HL-60/S4 treated with phorbol 12-myristate 13-acetate at 8.2 ng/mL for 4 days and 3 days (cell line): ENCODE results near the gene MRPL58.
"Not testable (repeated sequence)": the region's sequence is repeated elsewhere in the genome, so short reads cannot be mapped to it uniquely, and the experiment has no call there.

Experiments
- in situ Hi-C: fragments of 300-500 bp; cut with MboI; formaldehyde crosslinking; loops from 2 replicates; pipeline ENCODE4 v1.15.0; 2022; ENCODE audit warnings: low sequenced_read_pairs

Gene MRPL58

GRCh38 chr17:75012096-75012345 lies 449 bp upstream of the MRPL58 start:
- in situ Hi-C loops, result no loop called here

GRCh38 chr17:75013092-75013559 lies 656 bp downstream of the MRPL58 start:
- in situ Hi-C loops, result no loop called here

- in situ Hi-C loops, result no loop called here
These were observed 6.7 kb downstream of the MRPL58 start for GRCh38 chr17:75019146-75019545.

- in situ Hi-C loops, result no loop called here
These were observed 7.2 kb downstream of the MRPL58 start for GRCh38 chr17:75019710-75020109.

- in situ Hi-C loops, result no loop called here
These were observed 8.1 kb downstream of the MRPL58 start for GRCh38 chr17:75020331-75021110.

- in situ Hi-C loops, result no loop called here
These were observed 12.4 kb downstream of the MRPL58 start for GRCh38 chr17:75024686-75025397.

GRCh38 chr17:75025398-75025734 lies 12.9 kb downstream of the MRPL58 start:
- in situ Hi-C loops, result not testable (repeated sequence)

GRCh38 chr17:75026650-75027049 lies 14.2 kb downstream of the MRPL58 start:
- in situ Hi-C loops, result not testable (repeated sequence)

GRCh38 chr17:75030161-75030560 lies 17.7 kb downstream of the MRPL58 start:
- in situ Hi-C loops, result no loop called here

- in situ Hi-C loops, result no loop called here
These were observed 19.7 kb downstream of the MRPL58 start for GRCh38 chr17:75031972-75032719.

- in situ Hi-C loops, result no loop called here
These were observed 20.3 kb downstream of the MRPL58 start for GRCh38 chr17:75032720-75033280.

- in situ Hi-C loops, result no loop called here
These were observed 21.1 kb downstream of the MRPL58 start for GRCh38 chr17:75033346-75034235.

- in situ Hi-C loops, result no loop called here
These were observed 21.9 kb downstream of the MRPL58 start for GRCh38 chr17:75034236-75034908.

GRCh38 chr17:75036643-75037268 lies 24.3 kb downstream of the MRPL58 start:
- in situ Hi-C loops, result no loop called here

- in situ Hi-C loops, result no loop called here
These were observed 26.8 kb downstream of the MRPL58 start for GRCh38 chr17:75039238-75039637.

- in situ Hi-C loops, result no loop called here
These were observed 29.3 kb downstream of the MRPL58 start for GRCh38 chr17:75041656-75042280.

GRCh38 chr17:75043789-75044188 lies 31.3 kb downstream of the MRPL58 start:
- in situ Hi-C loops, result not testable (repeated sequence)

GRCh38 chr17:75044716-75045115 lies 32.2 kb downstream of the MRPL58 start:
- in situ Hi-C loops, result no loop called here

- in situ Hi-C loops, result not testable (repeated sequence)
These were observed 33.5 kb downstream of the MRPL58 start for GRCh38 chr17:75045946-75046406.
